ENCODE data around the gene LBHD1.
A peak's percentile ranks its signal among the peaks of the same experiment; 100 is the strongest.
"Not testable (repeated sequence)": the region's sequence is repeated elsewhere in the genome, so short reads cannot be mapped to it uniquely, and the experiment has no call there.

LBHD1 gene

GRCh38 chr11:62665075-62665598, 6.9 kb downstream of the LBHD1 start, which contains the start of the genes C11orf98 and CSKMT:
Gene C11orf98 (minus strand): TSS chr11:62665210. CDS start chr11:62665169, 41 bp downstream.
Gene CSKMT (plus strand): TSS chr11:62665312. CDS start chr11:62665880, 568 bp downstream.
- no peak for DNase-seq (ENCODE audit: low read depth, low spot score)

- no peak for DNase-seq (ENCODE audit: low read depth, low spot score)
Measured at GRCh38 chr11:62664405-62665074, 7.5 kb downstream of the LBHD1 start.

GRCh38 chr11:62656796-62657429, 15.2 kb downstream of the LBHD1 start:
- DNase-seq (ENCODE audit: low read depth, low spot score) = no peak

- no peak for DNase-seq (ENCODE audit: low read depth, low spot score)
Measured at GRCh38 chr11:62654297-62654696, 17.8 kb downstream of the LBHD1 start.

GRCh38 chr11:62652161-62653006, 19.7 kb downstream of the LBHD1 start:
- DNase-seq (ENCODE audit: low read depth, low spot score) = no peak

GRCh38 chr11:62650283-62650682, 21.8 kb downstream of the LBHD1 start:
- not testable (repeated sequence) for DNase-seq (ENCODE audit: low read depth, low spot score)

- no peak for DNase-seq (ENCODE audit: low read depth, low spot score)
Measured at GRCh38 chr11:62649486-62649885, 22.6 kb downstream of the LBHD1 start.

GRCh38 chr11:62648967-62649364, 23.1 kb downstream of the LBHD1 start:
- no peak for DNase-seq (ENCODE audit: low read depth, low spot score)

GRCh38 chr11:62648185-62648966, 23.7 kb downstream of the LBHD1 start:
- DNase-seq (ENCODE audit: low read depth, low spot score) = no peak

- DNase-seq (ENCODE audit: low read depth, low spot score) = no peak
Measured at GRCh38 chr11:62647609-62648005, 24.5 kb downstream of the LBHD1 start.

- DNase-seq (ENCODE audit: low read depth, low spot score) = no peak
Measured at GRCh38 chr11:62646825-62647608, 25.1 kb downstream of the LBHD1 start.

- DNase-seq (ENCODE audit: low read depth, low spot score) = peak; percentile 75
Measured at GRCh38 chr11:62645946-62646824, 25.9 kb downstream of the LBHD1 start, which contains the start of gene GANAB. Gene GANAB (minus strand): TSS chr11:62646613. CDS start chr11:62646599, 14 bp downstream.

GRCh38 chr11:62645671-62645945, 26.5 kb downstream of the LBHD1 start:
- no peak for DNase-seq (ENCODE audit: low read depth, low spot score)

- no peak for DNase-seq (ENCODE audit: low read depth, low spot score)
Measured at GRCh38 chr11:62644220-62644619, 27.8 kb downstream of the LBHD1 start.

- no peak for DNase-seq (ENCODE audit: low read depth, low spot score)
Measured at GRCh38 chr11:62632492-62632891, 39.6 kb downstream of the LBHD1 start.

GRCh38 chr11:62627713-62628112, 44.4 kb downstream of the LBHD1 start:
- no peak for DNase-seq (ENCODE audit: low read depth, low spot score)

GRCh38 chr11:62622476-62623089, 49.5 kb downstream of the LBHD1 start:
- no peak for DNase-seq (ENCODE audit: low read depth, low spot score)

GRCh38 chr11:62621567-62622470, 50.2 kb downstream of the LBHD1 start, which contains the start of gene B3GAT3:
Gene B3GAT3 (minus strand): TSS chr11:62621986. CDS start chr11:62621947, 39 bp downstream.
- DNase-seq (ENCODE audit: low read depth, low spot score) = peak; percentile 95

All from iPS DF 19.7 (cell line).